Neural progenitor cell (in vitro differentiated cells): ENCODE results near the gene TMEM154. TPM values are rescaled to one million over a fixed set of nuclear protein-coding genes. Genes with fewer than 3 reads are reported as not detected.
A peak's percentile ranks its signal among the peaks of the same experiment; 100 is the strongest.

ENCODE experiments used
- DNase-seq: peaks from one replicate; pipeline ENCODE4 v3.0.0-alpha.2; 2016; ENCODE audit warnings: low spot score
- H2AFZ ChIP-seq: fragments of 200-600 bp; sonication (generic); replicated peaks from 2 replicates; pipeline ENCODE4 v1.6.1; 2016; ENCODE audit warnings: antibody characterized with exemption
- H3F3A ChIP-seq: fragments of 200-600 bp; sonication (generic); 2 replicates; pipeline ENCODE4 v1.6.1; 2016; ENCODE audit warnings: antibody characterized with exemption, low read depth
- H3K27ac ChIP-seq: fragments of 200-600 bp; sonication (generic); 2 replicates; pipeline ENCODE4 v1.5.1; 2016; ENCODE audit warnings: mild to moderate bottlenecking
- H3K27me3 ChIP-seq: fragments of 200-600 bp; sonication (generic); 2 replicates; pipeline ENCODE4 v1.6.1; 2016; ENCODE audit warnings: mild to moderate bottlenecking, moderate library complexity
- H3K36me3 ChIP-seq: fragments of 200-600 bp; sonication (generic); 2 replicates; pipeline ENCODE4 v1.5.1; 2016
- H3K4me1 ChIP-seq: fragments of 200-600 bp; sonication (generic); 2 replicates; pipeline ENCODE4 v1.6.1; 2016; ENCODE audit warnings: mixed run types
- H3K4me2 ChIP-seq: fragments of 200-600 bp; sonication (generic); 2 replicates; pipeline ENCODE4 v1.6.1; 2016
- H3K4me3 ChIP-seq: fragments of 200-600 bp; sonication (generic); 2 replicates; pipeline ENCODE4 v1.5.1; 2016
- H3K79me2 ChIP-seq: fragments of 200-600 bp; sonication (generic); 2 replicates; pipeline ENCODE4 v1.6.1; 2016; ENCODE audit warnings: low read depth
- H3K9ac ChIP-seq: fragments of 200-600 bp; sonication (generic); 2 replicates; pipeline ENCODE4 v1.6.1; 2016
- H3K9me3 ChIP-seq: fragments of 200-600 bp; sonication (generic); 2 replicates; pipeline ENCODE4 v1.5.1; 2016; ENCODE audit warnings: low read depth
- H4K20me1 ChIP-seq: fragments of 200-600 bp; sonication (generic); 2 replicates; pipeline ENCODE4 v1.6.1; 2016; ENCODE audit warnings: low read depth
- H3K27ac Mint-ChIP-seq: 3 replicates; pipeline ENCODE4 v1.8.0; 2021; ENCODE audit warnings: mixed read lengths
- H3K27me3 Mint-ChIP-seq: 2 replicates; pipeline ENCODE4 v1.8.0; 2022; ENCODE audit warnings: low read depth, mild to moderate bottlenecking, inconsistent platforms, moderate library complexity, mixed read lengths; ENCODE audit not compliant: insufficient read depth
- H3K36me3 Mint-ChIP-seq: 3 replicates; pipeline ENCODE4 v1.8.0; 2021; ENCODE audit warnings: mixed read lengths
- H3K4me1 Mint-ChIP-seq: 3 replicates; pipeline ENCODE4 v1.8.0; 2021; ENCODE audit warnings: mixed read lengths
- H3K4me3 Mint-ChIP-seq: 3 replicates; pipeline ENCODE4 v1.8.0; 2021; ENCODE audit warnings: mild to moderate bottlenecking, moderate library complexity, mixed read lengths
- H3K9me3 Mint-ChIP-seq: 3 replicates; pipeline ENCODE4 v1.8.0; 2020; ENCODE audit warnings: mixed read lengths
- CTCF ChIP-seq: fragments of 200-600 bp; sonication (generic); IDR thresholded peaks from 2 replicates; pipeline ENCODE4 v1.5.1; 2017; ENCODE audit warnings: antibody characterized with exemption, mild to moderate bottlenecking
- EZH2 ChIP-seq: fragments of 200-600 bp; sonication (generic); IDR thresholded peaks from 2 replicates; pipeline ENCODE4 v1.6.1; 2017; ENCODE audit warnings: antibody characterized with exemption, mild to moderate bottlenecking, moderate library complexity
- EZH2phosphoT487 ChIP-seq: fragments of 200-600 bp; sonication (generic); IDR thresholded peaks from 2 replicates; pipeline ENCODE4 v1.6.1; 2017; ENCODE audit warnings: antibody characterized with exemption
- total RNA-seq: library from RNA; depleted of rRNA; stranded (reverse); fragments of >200 nt; gene quantifications from 2 replicates; pipeline ENCODE4 v1.2.3, GENCODE V29; 2015; ENCODE audit warnings: low replicate concordance

Gene TMEM154
- total RNA-seq, 1 donor from 2014 or later, result 3.0 TPM

- Mint-ChIP-seq H3K27ac (peak overlapping the region; percentile 21), H3K4me3 (peak overlapping the region; percentile 48), H3K9me3 (peaks cover 10% of the 10 kb centered on the region), H3K4me1 (peaks cover 32% of the 10 kb centered on the region), H3K36me3 (no peaks in the 10 kb centered on the region), H3K27me3 (peaks cover 5% of the 10 kb centered on the region)
- H4K20me1 ChIP-seq, result no peaks in the 10 kb centered on the region
- peak; percentile 29 for DNase-seq
- H3K4me1 ChIP-seq, result peaks cover 26% of the 10 kb centered on the region
- H3K27ac ChIP-seq, result no peak overlapping the region
- no peak overlapping the region for H3K9ac ChIP-seq
- no peaks in the 10 kb centered on the region for H3K79me2 ChIP-seq
- peak overlapping the region; percentile 43 for H3K4me2 ChIP-seq
- no peaks in the 10 kb centered on the region for H3K9me3 ChIP-seq
- TF ChIP-seq EZH2, result no peak
- TF ChIP-seq EZH2phosphoT487, result no peak
- no peak for TF ChIP-seq CTCF
- H3K36me3 ChIP-seq, result no peaks in the 10 kb centered on the region
- H2AFZ ChIP-seq, result peak overlapping the region; percentile 74
- H3K27me3 ChIP-seq, result no peaks in the 10 kb centered on the region
- no peak overlapping the region for H3K4me3 ChIP-seq
- peaks cover 29% of the 10 kb centered on the region for H3F3A ChIP-seq
Measured at GRCh38 chr4:152607178-152607577, 72.6 kb downstream of the TMEM154 start.

- Mint-ChIP-seq H3K4me1 (peaks cover 35% of the 10 kb centered on the region), H3K27ac (peak overlapping the region; percentile 54), H3K9me3 (peaks cover 10% of the 10 kb centered on the region), H3K27me3 (peaks cover 7% of the 10 kb centered on the region), H3K36me3 (no peaks in the 10 kb centered on the region), H3K4me3 (peak overlapping the region; percentile 32)
- H3K79me2 ChIP-seq, result no peaks in the 10 kb centered on the region
- no peak overlapping the region for H3K27ac ChIP-seq
- TF ChIP-seq CTCF (no peak), EZH2 (no peak), EZH2phosphoT487 (no peak)
- no peak for DNase-seq
- no peaks in the 10 kb centered on the region for H3K27me3 ChIP-seq
- peak overlapping the region; percentile 43 for H3K4me2 ChIP-seq
- H3K4me3 ChIP-seq, result no peak overlapping the region
- no peak overlapping the region for H3K9ac ChIP-seq
- peaks cover 26% of the 10 kb centered on the region for H3K4me1 ChIP-seq
- H3K36me3 ChIP-seq, result no peaks in the 10 kb centered on the region
- peaks cover 29% of the 10 kb centered on the region for H3F3A ChIP-seq
- H4K20me1 ChIP-seq, result no peaks in the 10 kb centered on the region
- H3K9me3 ChIP-seq, result no peaks in the 10 kb centered on the region
- H2AFZ ChIP-seq, result peak overlapping the region; percentile 74
Measured at GRCh38 chr4:152606753-152607152, 73.0 kb downstream of the TMEM154 start.

GRCh38 chr4:152605641-152606335, 74.0 kb downstream of the TMEM154 start:
- Mint-ChIP-seq H3K36me3 (no peaks in the 10 kb centered on the region), H3K27me3 (peaks cover 7% of the 10 kb centered on the region), H3K4me3 (no peak overlapping the region), H3K9me3 (peaks cover 10% of the 10 kb centered on the region), H3K4me1 (peaks cover 35% of the 10 kb centered on the region), H3K27ac (no peak overlapping the region)
- no peaks in the 10 kb centered on the region for H3K36me3 ChIP-seq
- peaks cover 26% of the 10 kb centered on the region for H3K4me1 ChIP-seq
- H3K27ac ChIP-seq, result no peak overlapping the region
- TF ChIP-seq CTCF (no peak), EZH2 (no peak), EZH2phosphoT487 (no peak)
- peak overlapping the region; percentile 43 for H3K4me2 ChIP-seq
- H3K79me2 ChIP-seq, result no peaks in the 10 kb centered on the region
- H3K4me3 ChIP-seq, result no peak overlapping the region
- peaks cover 29% of the 10 kb centered on the region for H3F3A ChIP-seq
- H2AFZ ChIP-seq, result no peak overlapping the region
- no peaks in the 10 kb centered on the region for H3K9me3 ChIP-seq
- H4K20me1 ChIP-seq, result no peaks in the 10 kb centered on the region
- H3K9ac ChIP-seq, result no peak overlapping the region
- H3K27me3 ChIP-seq, result no peaks in the 10 kb centered on the region
- peak; percentile 29 for DNase-seq
